Measurements from ENCODE around the gene GRIP1. TPM values are rescaled to one million over a fixed set of nuclear protein-coding genes. Genes with fewer than 3 reads are reported as not detected.

Gene GRIP1
- total RNA-seq, 1 donor from 2014 or later = 4.2 TPM

- H3K4me1 ChIP-seq = no peaks in the 10 kb centered on the region
- no peak for DNase-seq (ENCODE audit: extremely low spot score in 2 of 2)
- intact Hi-C loops (cut with DNase I) = no loop called here
- TF ChIP-seq POLR2A (IDR thresholded peaks at IDR 0.05) (no peak), POLR2AphosphoS5 (IDR thresholded peaks at IDR 0.05; ENCODE audit: insufficient read depth in 1 of 2, low read depth in 1 of 2) (no peak), CTCF (IDR thresholded peaks at IDR 0.05) (no peak)
- H3K36me3 ChIP-seq = no peaks in the 10 kb centered on the region
- no peak overlapping the region for H3K4me3 ChIP-seq
- no peaks in the 10 kb centered on the region for H3K27me3 ChIP-seq
- H3K27ac ChIP-seq = no peak overlapping the region
- H3K9me3 ChIP-seq = no peaks in the 10 kb centered on the region
These were observed 88.4 kb downstream of the GRIP1 start for GRCh38 chr12:66590275-66590985.

DNA sequence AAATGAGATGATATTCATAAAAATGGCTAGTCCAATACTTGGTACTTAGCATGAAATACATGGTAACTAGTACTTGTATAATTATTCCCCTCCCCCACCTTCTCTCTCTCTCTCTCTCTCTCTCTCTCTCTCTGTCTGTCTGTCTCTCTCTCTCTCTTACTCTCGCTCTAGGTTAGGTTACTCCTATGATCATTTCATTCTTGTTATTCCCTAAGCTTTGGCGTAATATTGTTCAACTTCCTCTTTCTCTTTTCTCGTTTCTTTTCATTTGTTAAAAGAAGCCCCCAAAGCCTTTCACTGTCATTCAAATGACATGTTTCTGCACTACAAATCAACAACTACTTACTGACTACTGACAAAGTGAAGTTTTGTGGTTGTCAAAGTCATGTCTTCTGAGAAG is 89.8 kb downstream of the GRIP1 start:
- H3K9me3 ChIP-seq = no peaks in the 10 kb centered on the region
- H3K27me3 ChIP-seq = no peaks in the 10 kb centered on the region
- H3K36me3 ChIP-seq = no peaks in the 10 kb centered on the region
- intact Hi-C loops (cut with DNase I) = no loop called here
- TF ChIP-seq POLR2A (IDR thresholded peaks at IDR 0.05) = no peak
- no peak for TF ChIP-seq CTCF (IDR thresholded peaks at IDR 0.05)
- no peak for TF ChIP-seq POLR2AphosphoS5 (IDR thresholded peaks at IDR 0.05; ENCODE audit: insufficient read depth in 1 of 2, low read depth in 1 of 2)
- no peak overlapping the region for H3K27ac ChIP-seq
- no peak overlapping the region for H3K4me3 ChIP-seq
- no peaks in the 10 kb centered on the region for H3K4me1 ChIP-seq
- DNase-seq (ENCODE audit: extremely low spot score in 2 of 2) = no peak

DNA sequence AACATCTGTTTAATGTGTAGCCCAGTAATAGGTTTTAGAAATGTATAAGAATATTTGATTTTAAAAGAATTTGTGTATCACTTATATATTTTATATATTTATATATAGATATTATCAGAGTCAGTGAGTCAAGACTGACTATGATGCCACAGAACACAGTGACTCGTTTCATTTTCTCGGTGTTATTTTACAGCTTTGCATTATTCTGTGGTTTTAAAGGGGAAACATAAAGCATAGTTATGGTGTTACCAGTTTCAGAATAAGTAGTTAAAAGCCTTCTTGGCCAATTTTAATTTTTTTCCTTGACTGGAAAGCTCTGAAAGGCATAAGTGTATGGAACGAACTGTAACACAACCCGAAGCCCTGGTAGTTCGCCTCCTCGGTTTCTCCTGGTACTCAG is 91.0 kb downstream of the GRIP1 start:
- DNase-seq (ENCODE audit: extremely low spot score in 2 of 2) = no peak
- H3K36me3 ChIP-seq = no peaks in the 10 kb centered on the region
- TF ChIP-seq CTCF (IDR thresholded peaks at IDR 0.05) (no peak), POLR2AphosphoS5 (IDR thresholded peaks at IDR 0.05; ENCODE audit: insufficient read depth in 1 of 2, low read depth in 1 of 2) (no peak), POLR2A (IDR thresholded peaks at IDR 0.05) (no peak)
- H3K4me1 ChIP-seq = no peaks in the 10 kb centered on the region
- no peak overlapping the region for H3K4me3 ChIP-seq
- H3K27me3 ChIP-seq = no peaks in the 10 kb centered on the region
- no peak overlapping the region for H3K27ac ChIP-seq
- no peaks in the 10 kb centered on the region for H3K9me3 ChIP-seq
- intact Hi-C loops (cut with DNase I) = no loop called here

GRCh38 chr12:66584673-66585072 is 94.2 kb downstream of the GRIP1 start:
- Histone ChIP-seq H3K27ac (no peak overlapping the region), H3K4me1 (no peaks in the 10 kb centered on the region), H3K4me3 (no peak overlapping the region), H3K36me3 (no peaks in the 10 kb centered on the region), H3K27me3 (no peaks in the 10 kb centered on the region), H3K9me3 (no peaks in the 10 kb centered on the region)
- TF ChIP-seq POLR2AphosphoS5 (IDR thresholded peaks at IDR 0.05; ENCODE audit: insufficient read depth in 1 of 2, low read depth in 1 of 2) (no peak), CTCF (IDR thresholded peaks at IDR 0.05) (no peak), POLR2A (IDR thresholded peaks at IDR 0.05) (no peak)
- intact Hi-C loops (cut with DNase I) = no loop called here
- DNase-seq (ENCODE audit: extremely low spot score in 2 of 2) = no peak

DNA sequence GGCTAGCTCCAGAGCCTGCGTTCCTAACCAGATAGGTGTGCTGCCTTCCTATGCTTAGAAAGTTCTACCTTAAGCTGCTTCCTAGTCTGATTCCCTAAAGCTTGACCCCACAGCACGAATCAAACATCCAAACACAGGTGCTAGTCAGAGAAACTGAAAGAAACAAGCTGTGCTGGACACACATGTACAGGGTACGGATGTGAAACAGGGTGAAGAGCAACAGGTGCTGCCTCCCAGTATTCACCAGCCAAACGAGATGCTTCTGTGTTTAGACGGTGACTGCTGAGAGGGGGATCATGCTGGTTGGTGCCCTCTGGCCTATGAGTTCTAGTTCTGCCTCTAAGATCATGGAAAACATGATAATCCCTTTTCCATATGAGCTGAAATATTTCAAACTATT is 105.3 kb downstream of the GRIP1 start:
- Histone ChIP-seq H3K27me3 (no peaks in the 10 kb centered on the region), H3K4me1 (no peaks in the 10 kb centered on the region), H3K9me3 (no peaks in the 10 kb centered on the region), H3K27ac (no peak overlapping the region), H3K4me3 (no peak overlapping the region), H3K36me3 (no peaks in the 10 kb centered on the region)
- DNase-seq (ENCODE audit: extremely low spot score in 2 of 2) = no peak
- intact Hi-C loops (cut with DNase I) = no loop called here
- TF ChIP-seq POLR2AphosphoS5 (IDR thresholded peaks at IDR 0.05; ENCODE audit: insufficient read depth in 1 of 2, low read depth in 1 of 2) (no peak), POLR2A (IDR thresholded peaks at IDR 0.05) (no peak), CTCF (IDR thresholded peaks at IDR 0.05) (no peak)

All from vagina (tissue), 2 donors.